ENCODE measurements around the gene RAD51B.

DNA sequence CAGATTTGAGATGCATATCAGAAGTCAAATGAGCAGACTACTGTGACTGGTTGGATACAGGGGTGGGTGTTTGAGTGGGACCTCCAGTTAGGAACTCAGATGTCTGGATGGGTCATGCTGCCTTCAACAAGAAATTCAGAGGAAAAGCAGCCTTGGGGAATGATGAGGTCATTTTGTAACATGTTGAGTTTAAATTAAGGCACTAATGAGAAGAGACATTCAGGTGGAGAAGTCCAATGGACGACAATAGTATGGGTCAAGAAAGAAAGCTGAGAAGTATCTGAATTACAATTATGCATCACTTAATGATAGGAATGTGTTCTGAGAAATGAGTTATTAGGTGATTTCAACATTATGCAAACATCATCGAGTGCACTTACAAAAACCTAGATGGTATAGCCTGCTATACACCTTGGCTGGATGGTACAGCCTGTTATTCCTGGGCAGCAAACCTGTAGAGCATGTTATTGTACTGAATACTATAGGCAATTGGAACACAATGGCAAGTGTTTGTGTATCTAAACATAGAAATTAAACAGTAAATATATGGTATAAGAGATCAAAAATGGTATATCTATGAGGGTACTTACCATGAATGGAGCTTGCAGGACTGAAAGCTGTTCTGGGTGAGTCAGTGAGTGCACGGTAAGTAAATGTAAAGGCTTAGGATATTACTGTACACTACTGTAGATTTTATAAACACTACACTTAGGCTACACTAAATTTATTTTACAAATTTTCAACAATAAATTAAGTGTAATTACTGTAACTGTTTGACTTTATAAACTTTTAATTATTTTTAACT lies 414.7 kb downstream of the RAD51B start:
- TF ChIP-seq POLR2A (IDR thresholded peaks at IDR 0.05) (no peak), CTCF (IDR thresholded peaks at IDR 0.05) (no peak), EP300 (IDR thresholded peaks at IDR 0.05) (no peak)

All from upper lobe of left lung (tissue), 4 donors.